SK-N-MC (cell line): ENCODE data around the gene PATE4.

ENCODE experiments used
- EZH2 ChIP-seq: fragments of 200-600 bp; sonication (generic); IDR thresholded peaks from one replicate; pipeline ENCODE4 v1.6.1; 2017; ENCODE audit warnings: antibody characterized with exemption
- POLR2AphosphoS5 ChIP-seq: IDR thresholded peaks from 2 replicates; pipeline ENCODE4 v1.6.1; 2012; ENCODE audit warnings: mild to moderate bottlenecking, low read depth, low read length, borderline replicate concordance

DNA sequence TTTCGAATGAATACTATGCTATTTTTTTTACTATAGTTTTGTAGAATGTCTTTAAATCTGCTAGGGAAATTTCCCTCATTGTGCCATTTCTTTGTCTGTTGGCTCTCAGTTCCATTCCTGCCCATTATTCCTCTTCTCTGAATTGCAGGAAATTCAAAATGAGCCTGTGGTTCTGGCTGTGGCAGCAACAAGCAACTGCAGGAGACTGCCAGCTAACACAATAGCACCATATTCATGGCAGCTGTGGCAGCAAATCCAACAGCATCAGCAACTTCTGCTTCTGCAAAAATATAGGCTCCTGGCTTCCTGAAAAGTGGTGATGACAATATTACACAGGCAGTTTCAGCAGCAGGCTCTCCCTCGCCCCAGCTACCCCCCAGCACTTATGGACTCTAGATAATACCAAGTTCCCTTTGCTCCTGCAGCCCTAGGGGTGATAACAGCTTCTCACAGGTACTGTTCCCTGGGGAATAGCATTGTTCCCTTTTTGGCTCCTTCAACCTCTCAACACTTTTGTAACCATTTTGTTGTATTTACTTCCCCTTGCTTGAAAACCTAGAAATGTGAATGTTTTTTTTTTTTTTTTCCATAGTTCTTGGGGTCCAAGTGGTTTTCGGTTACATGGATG, 9.3 kb downstream of the PATE4 start:
- TF ChIP-seq POLR2AphosphoS5 (no peak), EZH2 (no peak)
